HG02642 (cell line): ENCODE data around the gene ERICH2.

Experiments
- ATAC-seq: cut with Tn5 transposase; IDR thresholded peaks from one replicate; pipeline ENCODE4 v1.9.1; 2021; ENCODE audit warnings: mild to moderate bottlenecking; ENCODE audit not compliant: unreplicated experiment, poor library complexity

ERICH2 gene

GRCh38 chr2:170816504-170817092 is 46.4 kb downstream of the ERICH2 start, which contains the start of gene GAD1:
Gene GAD1 (plus strand): TSS chr2:170816887. CDS start chr2:170818592, 1,705 bp downstream.
- ATAC-seq, result peak; percentile 73

- ATAC-seq, result no peak
Observed at GRCh38 chr2:170817093-170818035, 47.2 kb downstream of the ERICH2 start.

GRCh38 chr2:170818036-170818751 is 48.0 kb downstream of the ERICH2 start:
- ATAC-seq, result no peak

- no peak for ATAC-seq
Observed at GRCh38 chr2:170818752-170819470, 48.7 kb downstream of the ERICH2 start.

GRCh38 chr2:170819680-170820664 is 49.8 kb downstream of the ERICH2 start:
- ATAC-seq, result no peak

GRCh38 chr2:170820757-170821530 is 50.8 kb downstream of the ERICH2 start:
- no peak for ATAC-seq

GRCh38 chr2:170821531-170822289 is 51.5 kb downstream of the ERICH2 start:
- no peak for ATAC-seq

GRCh38 chr2:170822290-170823087 is 52.3 kb downstream of the ERICH2 start:
- ATAC-seq, result no peak

GRCh38 chr2:170823088-170823897 is 53.1 kb downstream of the ERICH2 start:
- ATAC-seq, result no peak

GRCh38 chr2:170823898-170824215 is 53.7 kb downstream of the ERICH2 start:
- ATAC-seq, result no peak

GRCh38 chr2:170824526-170825015 is 54.4 kb downstream of the ERICH2 start:
- ATAC-seq, result no peak

- ATAC-seq, result no peak
Observed at GRCh38 chr2:170827841-170828532, 57.8 kb downstream of the ERICH2 start.

- ATAC-seq, result no peak
Observed at GRCh38 chr2:170828533-170828916, 58.3 kb downstream of the ERICH2 start.

GRCh38 chr2:170829036-170829435 is 58.9 kb downstream of the ERICH2 start:
- no peak for ATAC-seq

- no peak for ATAC-seq
Observed at GRCh38 chr2:170830166-170830565, 60.0 kb downstream of the ERICH2 start.
